HL-60/S4 treated with retinoic acid at 250 ng/mL for 4 days and 3 days (cell line): ENCODE measurements around the gene PLTP.

Experiments
- in situ Hi-C: fragments of 300-500 bp; cut with MboI; formaldehyde crosslinking; loops from 2 replicates; pipeline ENCODE4 v1.7.0; 2022; ENCODE audit warnings: low sequenced_read_pairs

PLTP gene

DNA sequence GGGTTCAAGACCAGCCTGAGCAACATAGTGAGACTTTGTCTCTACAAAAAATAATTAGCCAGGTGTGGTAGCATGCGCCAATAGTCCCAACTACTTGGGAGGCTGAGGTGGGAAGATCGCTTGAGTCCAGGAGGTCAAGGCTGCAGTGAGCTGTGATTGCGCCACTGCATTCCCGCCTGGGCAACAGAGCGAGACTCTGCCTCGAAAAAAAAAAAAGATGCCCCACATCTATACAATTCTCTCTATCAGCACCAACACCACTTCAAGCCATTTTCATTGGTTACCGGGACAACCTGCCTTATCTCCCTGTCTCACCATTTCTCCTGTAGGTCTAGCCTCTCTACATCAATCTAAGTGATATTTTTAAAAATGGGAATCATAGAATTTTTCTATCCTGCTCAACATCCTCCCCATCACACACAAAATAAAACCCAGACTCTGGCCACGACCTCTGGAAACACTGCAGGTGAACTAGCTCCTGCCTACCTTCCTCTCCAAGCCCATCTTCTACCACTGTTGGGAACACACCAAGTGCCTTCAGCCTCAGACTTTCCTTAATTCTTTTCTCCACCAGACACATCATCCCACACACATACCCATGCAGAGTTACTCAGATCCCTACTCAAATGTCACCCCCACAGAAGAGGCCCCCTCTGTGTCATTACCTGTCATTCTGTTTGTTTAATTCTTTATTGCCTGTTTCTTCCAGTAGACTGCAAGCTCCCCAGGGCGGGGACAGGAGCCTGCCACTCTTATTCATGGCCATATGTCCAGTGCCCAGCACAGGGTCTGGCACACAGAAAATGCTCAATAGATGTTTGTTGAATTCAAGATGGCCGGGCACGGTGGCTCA, 9.6 kb upstream of the PLTP start:
- in situ Hi-C loops = no loop called here

DNA sequence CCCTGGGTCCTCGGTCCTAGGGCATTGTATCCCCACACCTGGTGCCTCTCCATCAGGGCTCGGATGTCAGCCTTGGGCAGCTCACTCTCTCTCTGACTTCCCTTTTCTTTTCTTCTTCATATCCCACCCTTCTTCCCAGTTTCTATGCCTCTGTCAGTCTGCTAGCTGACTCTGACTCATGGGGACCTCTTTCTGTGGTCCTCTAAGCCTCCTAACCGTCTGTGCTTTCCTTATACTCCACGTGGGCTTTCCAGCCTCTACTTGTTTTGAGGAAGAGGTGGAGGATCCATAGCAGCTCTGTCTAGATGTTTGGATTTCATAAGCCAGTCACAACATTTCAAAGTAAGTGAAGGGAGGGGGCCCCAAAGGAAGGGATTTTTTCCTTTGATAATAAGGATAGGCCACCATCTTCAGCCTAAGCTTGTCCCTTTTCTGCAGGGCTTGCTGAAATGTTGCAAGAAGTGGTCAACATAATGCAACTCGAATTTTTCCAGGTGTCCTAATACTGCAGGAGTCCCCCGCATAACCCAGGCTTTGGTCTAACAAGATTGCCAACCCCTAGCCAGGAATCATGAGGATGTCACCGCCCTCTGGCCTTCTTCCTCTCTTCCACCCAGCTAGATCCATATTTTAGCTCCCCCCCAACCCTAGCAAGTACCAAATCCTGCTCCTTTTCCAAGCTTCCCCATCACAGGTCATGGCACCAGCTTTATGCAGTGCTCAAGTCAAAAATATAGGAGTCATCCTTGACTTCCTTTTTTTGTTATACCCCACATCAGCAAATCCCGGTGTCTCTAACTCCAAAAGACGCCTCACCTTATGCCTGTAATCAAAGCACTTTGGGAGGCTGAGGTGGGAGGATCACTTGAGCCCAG, 8.7 kb upstream of the PLTP start:
- in situ Hi-C loops = no loop called here

DNA sequence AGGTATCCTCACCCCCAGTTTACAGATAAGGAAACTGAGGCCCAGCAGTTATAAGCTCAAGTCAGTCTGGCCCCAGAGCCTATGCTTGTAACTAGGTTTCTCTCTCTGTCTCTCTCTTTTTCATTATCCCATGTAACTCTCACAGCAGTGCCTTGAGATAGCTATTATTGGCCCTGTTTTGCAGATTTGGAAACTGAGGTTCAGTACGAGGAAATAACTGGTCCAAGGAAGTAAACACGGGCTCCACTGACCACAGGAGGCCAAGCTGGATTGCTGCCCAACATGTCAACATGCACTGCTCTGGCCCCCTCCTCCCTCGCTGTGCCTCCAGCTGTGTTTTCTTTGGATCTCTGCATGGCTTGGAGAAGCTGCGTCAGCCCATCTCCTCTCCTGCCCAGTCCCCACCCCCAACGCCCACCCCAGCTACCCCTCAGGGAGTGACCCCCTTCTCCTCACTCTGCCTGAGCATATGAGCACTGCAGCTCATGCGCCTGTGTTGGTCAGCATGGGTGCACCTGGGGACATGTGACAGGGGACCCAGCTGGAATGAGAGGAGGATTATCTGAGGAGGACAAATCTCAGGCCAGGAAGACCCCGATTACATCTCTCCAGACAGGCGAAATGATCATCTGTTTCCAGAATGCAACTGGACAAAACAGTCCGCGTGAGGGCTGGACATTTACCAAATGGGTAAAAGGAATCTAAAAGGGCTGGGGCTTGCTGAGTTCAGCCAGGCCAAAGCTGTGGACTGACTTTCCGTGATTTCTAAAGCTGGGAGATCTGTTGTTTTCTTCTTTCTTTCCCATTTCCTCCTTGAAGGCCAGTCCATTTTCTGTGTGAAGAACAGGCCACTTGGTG, 7.8 kb upstream of the PLTP start:
- in situ Hi-C loops = no loop called here

- in situ Hi-C loops = no loop called here
Observed at GRCh38 chr20:45918779-45919537, 7.0 kb upstream of the PLTP start.

GRCh38 chr20:45918182-45918737, 6.3 kb upstream of the PLTP start:
- in situ Hi-C loops = no loop called here

DNA sequence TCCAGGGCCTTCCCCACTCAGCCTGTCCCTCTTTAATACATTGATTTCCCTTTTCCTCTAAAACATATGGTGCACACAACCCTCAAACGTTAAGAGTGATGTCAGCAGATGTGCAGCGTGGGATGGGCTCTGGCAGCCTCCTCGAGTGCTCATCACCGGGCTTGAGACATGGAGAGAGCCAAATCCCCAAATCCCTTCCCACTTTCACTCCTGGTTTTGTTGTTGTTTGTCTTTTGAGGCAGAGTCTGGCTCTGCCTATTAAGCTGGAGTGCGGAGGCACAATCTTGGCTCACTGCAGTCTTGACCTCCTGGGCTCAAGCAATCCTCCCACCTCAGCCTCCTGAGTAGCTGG, 5.8 kb upstream of the PLTP start:
- in situ Hi-C loops = no loop called here

DNA sequence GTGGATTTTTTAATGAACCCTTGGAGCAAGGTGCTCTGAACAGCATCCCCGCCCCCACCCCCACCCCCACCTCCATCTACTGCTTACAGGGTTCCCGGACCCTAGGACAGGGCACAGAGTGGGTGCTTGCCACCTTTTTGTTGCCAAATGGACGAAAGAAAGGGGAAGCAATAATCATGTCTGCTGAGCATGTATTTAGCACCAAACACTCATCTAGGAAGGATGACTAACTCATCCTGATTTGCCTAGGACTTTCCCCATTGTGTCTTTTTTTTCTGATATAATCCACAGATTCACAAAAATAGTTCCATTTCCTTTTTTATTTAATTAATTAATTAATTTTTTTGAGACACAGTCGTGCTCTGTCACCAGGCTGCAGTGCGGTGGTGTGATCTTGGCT, 1.2 kb upstream of the PLTP start:
- in situ Hi-C loops = no loop called here

GRCh38 chr20:45912344-45912682, 358 bp upstream of the PLTP start:
- in situ Hi-C loops = no loop called here

GRCh38 chr20:45910670-45911485, 1.1 kb downstream of the PLTP start:
- in situ Hi-C loops = no loop called here

DNA sequence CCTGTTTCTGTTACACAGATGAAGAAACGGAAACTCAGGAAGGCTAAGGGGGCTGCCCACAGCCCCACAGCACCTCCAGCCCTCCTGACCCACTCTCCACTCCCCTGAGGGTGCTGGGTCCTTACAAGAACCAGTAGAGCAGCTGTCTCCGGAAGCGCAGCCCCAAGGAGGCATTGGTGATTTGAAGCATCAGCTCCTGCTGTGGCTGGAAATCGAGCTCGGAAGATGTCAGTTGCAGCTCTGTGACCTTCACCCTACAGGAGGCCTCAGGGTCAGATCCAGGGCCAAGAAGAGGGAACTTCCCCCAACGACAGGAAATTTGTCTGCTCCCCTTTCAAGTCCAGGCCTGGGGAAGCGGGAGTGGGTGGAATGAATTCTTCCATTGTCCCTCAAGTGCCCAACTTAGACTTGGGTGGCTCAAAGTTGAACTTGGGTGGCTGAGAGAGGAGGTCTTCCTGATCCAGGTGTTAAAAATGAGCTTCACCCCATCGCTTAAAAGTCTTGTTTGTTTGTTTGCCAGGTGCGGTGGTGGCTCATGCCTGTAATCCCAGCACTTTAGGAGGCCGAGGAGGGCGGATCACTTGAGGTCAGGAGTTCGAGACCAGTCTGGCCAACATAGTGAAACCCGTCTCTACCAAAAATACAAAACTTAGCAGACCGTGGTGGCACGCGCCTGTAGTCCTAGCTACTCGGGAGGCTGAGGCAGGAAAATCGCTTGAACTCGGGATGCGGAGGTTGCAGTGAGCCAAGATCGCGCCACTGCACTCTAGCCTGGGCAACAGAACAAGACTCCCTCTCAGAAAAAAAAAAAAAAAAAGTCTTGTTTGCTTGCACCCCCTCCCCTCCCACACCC, 1.9 kb downstream of the PLTP start:
- in situ Hi-C loops = no loop called here

DNA sequence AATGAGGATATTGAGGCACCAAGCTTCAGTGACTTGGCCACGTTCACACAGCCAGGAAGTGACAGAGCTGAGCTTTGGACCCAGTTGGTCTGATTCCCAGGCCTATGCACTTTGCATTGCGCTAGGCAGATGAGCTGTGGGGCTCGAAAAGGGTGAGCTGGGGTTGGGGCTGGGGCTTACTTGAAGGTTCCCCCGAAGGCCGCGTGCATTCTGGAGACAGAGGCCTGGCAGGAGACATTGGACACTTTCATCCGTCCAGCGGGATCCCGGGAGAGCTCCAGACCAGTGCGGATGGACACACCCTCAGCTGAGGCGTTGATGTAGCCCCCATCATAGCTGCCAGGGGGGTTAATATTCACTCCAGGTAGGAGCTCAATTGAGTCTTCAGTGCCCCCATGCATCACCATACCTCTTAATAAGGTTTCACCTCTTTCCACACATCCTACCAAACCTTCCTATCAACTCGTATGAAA, 2.6 kb downstream of the PLTP start:
- in situ Hi-C loops = no loop called here

DNA sequence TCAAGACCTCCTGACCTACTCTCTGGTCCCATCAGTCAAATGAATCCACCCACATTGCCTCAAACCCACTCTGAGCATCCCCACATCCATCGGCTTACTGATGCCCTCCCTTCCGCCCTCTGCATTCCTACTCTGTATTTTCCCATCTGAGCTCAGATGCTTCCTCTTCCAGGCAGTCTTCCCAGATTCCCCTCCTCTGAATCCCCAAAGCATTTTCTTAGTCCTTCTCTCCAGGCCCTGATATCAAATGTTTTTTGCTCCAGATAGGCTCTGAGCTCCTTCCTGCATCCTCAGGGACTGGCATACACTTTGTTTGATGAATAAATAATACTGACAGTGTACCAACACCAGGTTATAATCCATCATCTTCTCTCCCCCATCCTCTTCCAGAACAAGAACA, 3.9 kb downstream of the PLTP start:
- in situ Hi-C loops = no loop called here

DNA sequence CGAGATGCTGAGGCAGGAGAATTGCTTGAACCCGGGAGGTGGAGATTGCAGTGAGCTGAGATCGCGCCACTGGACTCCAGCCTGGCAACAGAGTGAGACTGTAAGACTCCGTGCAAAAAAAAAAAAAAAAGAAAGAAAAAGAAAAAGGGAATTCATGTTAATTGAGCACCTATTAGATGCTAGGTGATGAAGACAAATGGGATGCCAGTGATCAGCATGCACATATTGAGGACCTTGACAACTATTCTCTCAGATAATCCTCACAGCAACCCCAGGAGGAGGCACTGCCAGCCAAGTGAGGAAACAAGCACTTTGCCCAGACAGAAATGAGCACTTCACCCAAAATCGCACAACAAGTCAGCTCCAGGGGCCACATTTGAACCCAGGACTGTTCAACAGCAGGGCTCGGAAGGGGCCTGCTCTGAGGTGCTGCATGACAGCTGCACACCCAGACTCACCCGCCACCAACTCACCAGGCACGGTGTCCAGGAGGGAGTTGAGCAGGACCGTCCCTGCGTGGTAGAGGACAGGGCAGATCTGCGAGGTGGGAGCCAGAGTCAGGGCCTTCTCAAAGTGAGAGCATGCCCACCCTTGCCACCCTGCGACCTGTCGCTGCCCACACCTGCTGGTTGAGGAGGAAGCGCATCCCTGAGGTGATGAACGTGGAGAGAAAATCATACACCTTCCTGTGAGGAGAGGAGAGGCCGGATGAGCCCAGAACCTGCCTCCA, 4.6 kb downstream of the PLTP start:
- in situ Hi-C loops = no loop called here

DNA sequence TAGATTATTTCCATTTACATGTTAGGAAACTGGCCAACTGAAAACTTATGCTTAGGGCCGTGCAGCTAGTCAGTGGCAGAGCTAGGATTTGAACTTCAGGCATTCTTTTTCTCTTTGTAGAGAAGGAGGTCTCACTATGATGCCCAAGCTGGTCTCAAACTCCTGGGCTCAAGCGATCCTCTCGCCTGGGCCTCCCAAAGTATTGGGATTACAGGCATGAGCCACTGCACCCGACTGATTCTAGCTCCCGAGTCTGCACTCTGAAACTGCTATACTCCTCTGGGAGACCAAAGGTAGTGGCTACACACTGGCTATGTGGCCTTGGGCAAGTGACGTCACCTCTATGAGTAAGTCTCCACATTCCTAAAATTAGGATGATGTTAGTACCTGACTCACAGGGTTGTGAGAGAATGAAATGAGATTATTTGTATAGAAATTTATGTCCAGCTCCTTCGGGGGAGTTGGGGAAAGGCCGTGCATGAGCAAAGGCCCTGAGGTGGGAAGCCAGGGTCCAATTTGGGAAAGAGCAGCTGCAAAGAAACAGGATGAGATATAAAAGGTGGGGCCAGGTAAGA, 6.4 kb downstream of the PLTP start:
- in situ Hi-C loops = no loop called here

GRCh38 chr20:45904583-45905504, 7.1 kb downstream of the PLTP start:
- in situ Hi-C loops = no loop called here

DNA sequence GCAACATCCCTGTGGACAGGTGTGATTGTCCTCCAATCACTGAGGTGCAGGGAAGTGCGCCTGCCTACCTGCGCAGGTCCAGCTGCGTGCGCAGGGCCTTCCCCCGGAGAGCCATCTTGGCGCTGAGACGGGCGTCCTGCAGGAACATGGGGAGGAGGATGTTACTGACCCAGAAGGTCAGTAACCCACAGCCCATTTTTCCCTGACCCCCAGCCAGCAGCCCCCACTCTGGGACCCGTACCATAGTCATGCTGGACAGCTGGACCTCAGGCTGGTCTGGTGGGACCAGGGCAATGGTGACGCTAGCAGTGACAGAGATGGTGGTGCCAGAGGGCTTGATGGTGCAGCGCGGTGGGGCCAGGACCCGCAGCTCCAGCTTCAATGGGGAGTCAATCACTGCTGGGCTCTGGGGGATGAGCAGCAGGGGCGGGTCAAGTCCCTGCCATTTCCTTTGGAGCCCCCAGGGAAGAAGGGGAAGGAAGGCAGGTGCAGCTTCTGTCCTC, 9.7 kb downstream of the PLTP start:
- in situ Hi-C loops = no loop called here
